ENCODE measurements around the gene WDR5B. TPM values are rescaled to one million over a fixed set of nuclear protein-coding genes. Genes with fewer than 3 reads are reported as not detected.

WDR5B gene
- total and polyA plus RNA-seq, 8 donors, result 5.5 to 11.5 (median 9.3) TPM

DNA sequence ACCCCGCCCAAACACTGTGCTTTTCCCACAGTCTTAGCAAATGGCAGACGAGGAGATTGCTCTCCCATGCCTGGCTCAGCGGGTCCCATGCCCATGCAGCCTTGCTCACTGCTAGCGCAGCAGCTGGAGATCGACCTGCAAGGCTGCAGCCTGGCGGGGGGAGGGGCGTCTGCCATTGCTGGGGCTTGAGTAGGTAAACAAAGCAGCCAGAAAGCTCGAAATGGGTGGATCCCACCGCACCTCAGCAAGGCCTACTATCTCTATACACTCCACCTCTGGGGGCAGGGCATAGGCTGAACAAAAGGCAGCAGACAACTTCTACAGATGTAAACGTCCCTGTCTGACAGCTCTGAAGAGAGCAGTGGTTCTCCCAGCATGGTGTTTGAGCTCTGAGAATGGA is 27.2 kb upstream of the WDR5B start:
- ATAC-seq, result no peak
- intact Hi-C loops (cut with DNase I), result no loop called here
- Histone ChIP-seq H3K27ac (no peak overlapping the region), H3K4me1 (no peaks in the 10 kb centered on the region), H3K9me3 (peaks cover 0 to 3% of the 10 kb centered on the region in 2 donors), H3K4me3 (no peak overlapping the region), H3K36me3 (peaks cover 12 to 84% of the 10 kb centered on the region in 2 donors), H3K27me3 (no peaks in the 10 kb centered on the region)
- no peak for TF ChIP-seq CTCF (IDR thresholded peaks at IDR 0.05)
- no peak for DNase-seq

DNA sequence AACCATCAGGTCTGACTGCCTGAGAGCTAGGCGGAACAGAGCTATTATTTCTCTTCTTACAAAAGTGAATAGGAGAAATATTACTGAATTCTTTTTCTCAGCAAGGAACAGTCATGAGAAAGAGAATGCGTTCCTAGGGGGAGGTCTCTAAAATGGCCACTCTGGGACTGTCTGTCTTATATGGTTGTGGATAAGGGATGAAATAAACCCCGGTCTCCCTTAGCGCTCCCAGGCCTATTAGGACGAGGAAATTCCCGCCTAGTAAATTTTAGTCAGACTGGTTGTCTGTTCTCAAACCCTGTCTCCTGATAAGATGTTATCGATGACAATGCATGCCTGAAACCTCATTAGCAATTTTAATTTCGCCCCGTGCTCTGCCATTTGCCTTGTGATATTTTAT is 20.1 kb upstream of the WDR5B start:
- intact Hi-C loops (cut with DNase I), result no loop called here
- no peak for TF ChIP-seq CTCF (IDR thresholded peaks at IDR 0.05)
- Histone ChIP-seq H3K27me3 (no peaks in the 10 kb centered on the region), H3K36me3 (peaks cover 11 to 95% of the 10 kb centered on the region in 2 donors), H3K4me1 (no peaks in the 10 kb centered on the region), H3K27ac (no peak overlapping the region), H3K4me3 (no peak overlapping the region), H3K9me3 (peaks cover 0 to 5% of the 10 kb centered on the region in 2 donors)
- DNase-seq (no peak), ATAC-seq (no peak)

- no peaks in the 10 kb centered on the region for H3K4me1 ChIP-seq
- H3K36me3 ChIP-seq, result peaks cover 0 to 76% of the 10 kb centered on the region in 2 donors
- no peak overlapping the region for H3K27ac ChIP-seq
- TF ChIP-seq CTCF (IDR thresholded peaks at IDR 0.05), result no peak
- ATAC-seq, result no peak
- H3K4me3 ChIP-seq, result no peak overlapping the region
- H3K27me3 ChIP-seq, result no peaks in the 10 kb centered on the region
- no peak for DNase-seq
- no peaks in the 10 kb centered on the region for H3K9me3 ChIP-seq
- intact Hi-C loops (cut with DNase I), result no loop called here
These were observed 14.5 kb upstream of the WDR5B start for GRCh38 chr3:122430371-122430770.

- ATAC-seq (no peak), DNase-seq (no peak)
- Histone ChIP-seq H3K27me3 (no peaks in the 10 kb centered on the region), H3K9me3 (no peaks in the 10 kb centered on the region), H3K27ac (no peak overlapping the region), H3K4me1 (no peaks in the 10 kb centered on the region), H3K36me3 (peaks cover 0 to 72% of the 10 kb centered on the region in 2 donors), H3K4me3 (no peak overlapping the region)
- intact Hi-C loops (cut with DNase I), result no loop called here
- no peak for TF ChIP-seq CTCF (IDR thresholded peaks at IDR 0.05)
These were observed 12.1 kb upstream of the WDR5B start for GRCh38 chr3:122427857-122428471.

- H3K4me1 ChIP-seq, result peaks cover 7% of the 10 kb centered on the region in 2 donors
- peaks cover 0 to 45% of the 10 kb centered on the region in 2 donors for H3K36me3 ChIP-seq
- DNase-seq (no peak), ATAC-seq (no peak)
- H3K27me3 ChIP-seq, result no peaks in the 10 kb centered on the region
- H3K4me3 ChIP-seq, result no peak overlapping the region
- no peak for TF ChIP-seq CTCF (IDR thresholded peaks at IDR 0.05)
- no peak overlapping the region for H3K27ac ChIP-seq
- no peaks in the 10 kb centered on the region for H3K9me3 ChIP-seq
- intact Hi-C loops (cut with DNase I), result no loop called here
These were observed 6.0 kb upstream of the WDR5B start for GRCh38 chr3:122421836-122422235.

Data from left lung (tissue), 10 donors.